Adipose tissue (tissue), 3 donors: ENCODE data around the gene SLAMF1. TPM values are rescaled to one million over a fixed set of nuclear protein-coding genes. Genes with fewer than 3 reads are reported as not detected.
"Not testable (repeated sequence)": the region's sequence is repeated elsewhere in the genome, so short reads cannot be mapped to it uniquely, and the experiment has no call there.

ENCODE experiments used
- H3K27ac ChIP-seq: one replicate; pipeline ENCODE4 v1.5.1; 2013; ENCODE audit warnings: low read depth, low read length
- WGBS, 3 donors: extraction: QIAGEN DNeasy Blood & Tissue Kit; methylation state at CpG; one replicate each; pipeline ENCODE4 v1.1.7; 2013; 5-methylcytosine and 5-hydroxymethylcytosine counted together
- polyA plus RNA-seq, 3 donors: library from polyadenylated mRNA; stranded (reverse); fragments of 200-250 nt; gene quantifications; one replicate each; pipeline ENCODE4 v1.2.3, GENCODE V29; 2013
- donor health status: healthy with polysubstance abuse.
- donor health status: Bipolar disorder and iron deficiency.
- donor health status: healthy.

The SLAMF1 gene
- polyA plus RNA-seq, 3 donors: 0.12 to 3.6 TPM; not detected in 1

GRCh38 chr1:160614410-160614809 lies 32.4 kb downstream of the SLAMF1 start:
- no peak overlapping the region for H3K27ac ChIP-seq
- 66 to 86% (median 77%) methylated on average over 5 of the region's 5 CpGs for WGBS, 3 donors

DNA sequence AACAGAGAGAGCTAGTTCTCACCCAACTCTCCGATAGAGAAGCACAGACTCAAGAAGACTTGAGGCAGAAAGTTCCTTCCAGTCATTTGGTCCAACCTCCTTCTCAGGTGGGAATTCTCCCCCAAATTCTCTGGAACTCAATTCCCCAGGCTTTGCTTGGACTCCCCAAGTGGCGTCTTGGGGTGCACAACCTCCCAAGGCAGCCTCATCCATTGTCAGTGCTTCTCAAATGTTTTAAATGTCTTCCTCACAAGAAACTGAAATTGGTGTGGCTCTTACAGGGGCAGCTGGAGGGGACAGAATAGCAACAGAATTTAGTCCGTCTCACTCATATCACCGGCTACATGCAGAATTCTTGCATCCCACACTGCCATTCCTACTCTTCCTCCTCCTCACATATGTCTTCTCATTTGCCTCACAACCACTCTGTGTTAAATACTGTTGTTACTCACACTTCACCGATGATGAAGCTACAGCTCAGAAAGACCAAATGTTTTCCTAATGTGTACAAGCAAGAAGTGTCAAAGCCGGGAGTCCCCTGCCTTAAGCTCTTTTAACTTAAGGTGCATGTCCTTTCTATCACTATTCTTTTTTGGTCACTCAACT lies 34.1 kb downstream of the SLAMF1 start:
- WGBS, 3 donors: 78 to 88% (median 86%) methylated on average over 6 of the region's 6 CpGs

DNA sequence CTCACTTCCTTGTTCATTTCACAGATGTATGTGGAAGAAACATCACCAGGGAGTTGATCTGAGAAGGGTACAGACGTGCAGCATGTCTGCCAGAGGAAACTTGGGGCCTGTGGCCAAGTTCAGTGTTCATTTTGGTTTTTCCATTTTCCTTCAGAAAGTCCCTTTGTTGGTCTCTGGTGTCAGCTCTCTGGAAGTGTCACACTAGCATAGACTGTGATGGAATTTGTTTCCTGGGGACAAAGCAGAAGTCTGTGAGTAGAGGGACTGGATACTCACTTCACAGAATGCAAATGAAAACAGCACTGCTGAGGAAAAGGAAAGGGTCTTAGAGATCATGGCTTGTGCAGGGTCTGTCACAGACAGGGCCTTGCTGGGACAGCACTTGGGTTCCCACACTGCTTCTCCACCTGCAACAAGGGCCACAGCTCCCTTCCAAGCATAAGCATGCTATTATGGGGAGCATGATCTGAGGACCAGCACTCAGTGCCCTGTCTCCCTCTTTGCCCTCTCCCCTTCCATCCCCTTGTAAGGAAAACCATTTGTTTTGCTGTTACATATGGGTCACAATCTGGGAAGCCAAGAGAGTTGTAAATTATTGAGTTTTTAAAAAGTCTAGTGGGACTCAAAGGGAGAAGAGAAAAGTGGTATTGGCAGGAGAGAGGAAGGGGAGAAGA lies 36.1 kb downstream of the SLAMF1 start:
- no peak overlapping the region for H3K27ac ChIP-seq
- 12 to 15% (median 14%) methylated on average over 1 of the region's 1 CpG for WGBS, 3 donors

More for the DNA sequence above, 34.1 kb downstream of the SLAMF1 start:
- H3K27ac ChIP-seq: no peak overlapping the region

- no peak overlapping the region for H3K27ac ChIP-seq
These were observed 37.9 kb downstream of the SLAMF1 start for GRCh38 chr1:160608941-160609340.

DNA sequence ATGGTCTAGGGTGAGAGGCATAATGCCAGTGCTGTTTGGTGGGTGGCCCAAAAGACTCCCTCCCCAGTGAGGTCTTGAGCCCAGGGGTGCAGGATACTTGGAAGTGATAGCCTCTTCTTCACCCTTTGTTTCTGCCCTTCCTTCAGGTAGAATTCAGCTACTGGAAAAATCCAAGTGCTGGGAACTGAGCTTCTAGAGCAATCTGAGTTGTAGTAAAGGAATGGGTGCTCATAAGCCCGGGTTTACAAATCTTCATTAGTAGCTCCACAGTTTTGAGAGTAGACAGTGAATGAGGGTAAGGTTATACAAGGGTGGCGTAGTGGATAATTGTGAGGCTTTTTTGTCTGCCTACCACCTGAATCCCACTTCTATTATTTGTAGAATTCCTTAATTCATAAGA lies 38.3 kb downstream of the SLAMF1 start:
- no peak overlapping the region for H3K27ac ChIP-seq
- 42 to 46% (median 45%) methylated on average over 2 of the region's 2 CpGs for WGBS, 3 donors

GRCh38 chr1:160608057-160608456 lies 38.8 kb downstream of the SLAMF1 start:
- WGBS, 3 donors: 68 to 73% (median 72%) methylated on average over 6 of the region's 6 CpGs
- no peak overlapping the region for H3K27ac ChIP-seq

DNA sequence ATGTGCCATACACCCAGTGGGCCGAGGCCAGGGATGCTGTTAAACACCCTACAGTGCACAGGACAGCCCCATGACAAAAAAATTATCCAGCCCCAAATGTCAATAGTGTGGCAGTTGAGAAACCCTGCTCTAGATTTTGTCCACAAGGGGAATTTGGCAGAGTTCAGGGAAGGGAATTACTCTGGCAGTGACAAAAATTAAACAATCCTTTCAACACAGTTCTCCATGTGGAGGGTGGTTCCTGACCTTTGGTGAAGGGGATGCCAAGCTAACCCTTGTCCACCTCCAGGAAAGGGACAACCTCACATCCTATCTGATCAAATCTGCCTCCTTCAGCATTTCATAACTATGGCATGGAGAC lies 39.2 kb downstream of the SLAMF1 start:
- 80 to 92% (median 84%) methylated on average over 1 of the region's 1 CpG for WGBS, 3 donors
- no peak overlapping the region for H3K27ac ChIP-seq

- H3K27ac ChIP-seq: no peak overlapping the region
- 32 to 38% (median 38%) methylated on average over 3 of the region's 3 CpGs for WGBS, 3 donors
These were observed 39.7 kb downstream of the SLAMF1 start for GRCh38 chr1:160607011-160607671.

GRCh38 chr1:160606611-160607010 lies 40.2 kb downstream of the SLAMF1 start:
- no peak overlapping the region for H3K27ac ChIP-seq
- WGBS, 3 donors: 51 to 84% (median 81%) methylated on average over 1 of the region's 1 CpG

GRCh38 chr1:160605792-160606479 lies 40.9 kb downstream of the SLAMF1 start:
- 72 to 83% (median 79%) methylated on average over 4 of the region's 4 CpGs for WGBS, 3 donors
- no peak overlapping the region for H3K27ac ChIP-seq

- 93 to 97% (median 97%) methylated on average over 2 of the region's 2 CpGs for WGBS, 3 donors
- no peak overlapping the region for H3K27ac ChIP-seq
These were observed 41.6 kb downstream of the SLAMF1 start for GRCh38 chr1:160605205-160605604.

DNA sequence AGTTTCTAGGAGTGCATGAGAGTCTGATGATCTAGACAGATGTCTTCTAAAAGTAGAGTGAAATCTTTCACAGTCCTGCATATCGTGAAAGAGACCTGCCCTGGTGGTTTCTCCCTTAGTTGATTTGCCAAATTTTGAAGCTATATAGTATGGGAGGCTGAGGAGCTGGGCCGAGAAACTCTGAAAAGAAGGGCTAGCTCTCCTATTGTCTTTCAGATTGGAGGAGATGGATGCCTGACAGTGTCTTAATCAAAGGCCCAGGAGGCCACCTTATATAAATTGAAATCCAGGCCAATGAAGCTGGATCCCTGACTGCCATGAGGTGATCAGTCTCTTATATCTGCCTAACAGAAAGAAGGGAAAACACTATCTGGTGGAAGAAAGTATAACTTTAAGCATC lies 49.1 kb downstream of the SLAMF1 start:
- H3K27ac ChIP-seq: no peak overlapping the region
- WGBS, 3 donors: 61 to 91% (median 87%) methylated on average over 2 of the region's 2 CpGs

DNA sequence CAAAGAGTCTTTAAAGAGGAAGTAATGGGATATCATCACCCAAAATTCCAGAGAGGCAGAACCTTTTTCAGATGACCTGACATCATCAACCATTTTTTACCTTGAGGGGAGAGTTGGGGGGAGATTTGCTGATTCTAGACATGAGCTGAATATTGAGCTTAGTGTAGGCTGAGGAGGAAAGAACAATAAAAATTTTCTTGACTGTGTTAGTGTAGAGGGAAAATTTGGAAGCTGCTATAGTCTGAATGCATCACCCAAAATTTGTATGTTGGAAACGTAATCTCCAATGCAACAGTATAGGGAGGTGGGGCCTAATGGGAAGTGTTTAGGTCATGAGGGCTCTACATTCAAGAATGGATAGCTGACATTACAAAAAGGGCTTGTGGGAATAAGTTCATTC lies 49.8 kb downstream of the SLAMF1 start:
- no peak overlapping the region for H3K27ac ChIP-seq
- 87 to 100% (median 91%) methylated on average over 1 of the region's 1 CpG for WGBS, 3 donors

DNA sequence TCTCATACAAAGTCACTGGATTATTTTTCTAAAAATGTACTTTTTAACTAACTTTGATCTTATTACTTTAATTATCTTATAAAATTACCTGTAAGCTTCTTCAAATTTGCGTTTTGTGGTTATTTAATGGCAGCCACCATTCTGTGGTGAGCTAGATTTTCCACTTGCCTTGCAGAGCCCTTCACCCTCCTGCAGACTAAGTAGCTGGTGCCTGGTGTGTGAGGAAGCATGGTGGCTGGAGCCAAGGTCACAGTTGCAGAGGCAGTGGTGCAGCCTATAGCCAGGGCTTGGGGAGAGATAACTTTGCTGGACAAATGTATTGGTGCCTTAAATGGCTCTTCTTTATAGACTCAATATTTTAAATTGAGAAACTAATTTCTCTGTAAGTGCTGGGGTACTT lies 56.4 kb downstream of the SLAMF1 start:
- H3K27ac ChIP-seq: no peak overlapping the region
- 79 to 85% (median 82%) methylated on average over 1 of the region's 1 CpG for WGBS, 3 donors

DNA sequence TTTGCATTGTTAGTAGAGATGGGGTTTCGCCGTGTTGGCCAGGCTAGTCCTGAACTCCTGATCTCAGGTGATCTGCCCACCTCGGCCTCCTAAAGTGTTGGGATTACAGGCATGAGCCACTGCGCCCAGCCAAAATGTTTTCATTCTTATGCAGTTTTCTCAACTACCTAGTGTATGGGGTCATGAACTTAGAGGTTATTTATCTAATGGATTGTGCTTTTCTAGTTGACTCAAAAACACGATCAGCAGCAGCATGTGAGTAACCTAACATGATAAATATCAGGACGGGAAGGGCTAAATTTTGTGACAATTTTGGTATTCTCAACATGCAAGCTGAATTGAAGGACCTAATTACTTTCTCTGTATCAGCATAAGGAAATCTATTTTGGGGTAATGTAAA lies 58.4 kb downstream of the SLAMF1 start:
- 81% methylated on average over 6 of the region's 6 CpGs for WGBS, 3 donors
- no peak overlapping the region for H3K27ac ChIP-seq

DNA sequence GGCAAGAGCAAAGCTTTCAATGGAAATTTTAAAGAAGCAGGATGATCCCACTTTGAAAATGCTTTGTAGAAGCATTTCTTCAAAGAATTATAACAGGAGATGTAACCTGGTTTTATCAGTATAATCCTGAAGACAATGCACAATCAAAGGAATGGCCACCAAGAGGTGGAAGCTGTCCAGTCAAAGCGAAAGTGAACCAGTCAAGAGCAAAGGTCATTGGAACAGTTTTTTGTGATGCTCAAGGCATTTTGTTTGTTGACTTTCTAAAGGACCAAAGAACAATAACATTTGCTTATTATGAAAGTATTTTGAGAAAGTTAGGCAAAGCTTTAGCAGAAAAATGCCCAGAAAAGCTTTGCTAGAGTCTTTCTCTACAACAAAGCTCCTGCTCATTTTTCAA lies 62.1 kb downstream of the SLAMF1 start:
- H3K27ac ChIP-seq: no peak overlapping the region
- 79 to 89% (median 88%) methylated on average over 1 of the region's 1 CpG for WGBS, 3 donors

DNA sequence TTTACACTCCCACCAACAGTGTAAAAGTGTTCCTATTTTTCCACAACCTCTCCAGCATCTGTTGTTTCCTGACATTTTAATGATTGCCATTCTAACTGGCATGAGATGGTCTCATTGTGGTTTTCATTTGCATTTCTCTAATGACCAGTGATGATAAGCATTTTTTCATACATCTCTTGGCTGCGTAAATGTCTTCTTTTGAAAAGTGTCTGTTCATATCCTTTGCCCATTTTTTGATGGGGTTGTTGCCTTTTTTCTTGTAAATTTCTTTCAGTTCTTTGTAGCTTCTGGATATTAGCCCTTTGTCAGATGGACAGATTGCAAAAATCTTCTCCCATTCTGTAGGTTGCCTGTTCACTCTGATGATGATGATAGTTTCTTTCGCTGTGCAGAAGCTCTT lies 63.9 kb downstream of the SLAMF1 start:
- not testable (repeated sequence) for H3K27ac ChIP-seq
- WGBS, 3 donors: 90 to 99% (median 97%) methylated on average over 2 of the region's 2 CpGs

DNA sequence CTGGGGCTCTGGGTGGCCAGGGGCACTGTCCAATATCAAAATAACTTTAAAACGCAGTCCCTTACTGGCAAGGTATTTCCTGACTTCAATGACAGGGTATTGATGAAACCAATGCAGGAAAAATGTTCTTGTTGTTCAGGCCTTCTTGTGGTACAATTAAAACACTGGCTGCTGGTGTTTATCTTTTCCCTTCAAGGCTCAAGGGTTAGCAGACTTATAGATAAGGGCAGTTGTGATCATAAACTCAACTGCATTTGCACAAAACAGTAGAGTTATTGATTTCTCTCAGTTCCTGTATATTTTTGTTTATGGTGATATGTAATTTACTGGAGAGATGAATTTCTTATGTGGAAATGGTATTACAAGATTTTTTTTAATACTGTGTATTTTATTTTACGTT lies 64.9 kb downstream of the SLAMF1 start:
- no peak overlapping the region for H3K27ac ChIP-seq

GRCh38 chr1:160580221-160580812 lies 66.5 kb downstream of the SLAMF1 start:
- no peak overlapping the region for H3K27ac ChIP-seq
- WGBS, 3 donors: 55 to 80% (median 63%) methylated on average over 1 of the region's 1 CpG

More for the DNA sequence above, 64.9 kb downstream of the SLAMF1 start:
- WGBS, 3 donors: 49 to 66% (median 61%) methylated on average over 2 of the region's 2 CpGs
